ENCODE results near the gene SEC61A1.

SEC61A1 gene

GRCh38 chr3:128012050-128012449 lies 40.2 kb upstream of the SEC61A1 start (continued):
- TF ChIP-seq, protein P1, sequence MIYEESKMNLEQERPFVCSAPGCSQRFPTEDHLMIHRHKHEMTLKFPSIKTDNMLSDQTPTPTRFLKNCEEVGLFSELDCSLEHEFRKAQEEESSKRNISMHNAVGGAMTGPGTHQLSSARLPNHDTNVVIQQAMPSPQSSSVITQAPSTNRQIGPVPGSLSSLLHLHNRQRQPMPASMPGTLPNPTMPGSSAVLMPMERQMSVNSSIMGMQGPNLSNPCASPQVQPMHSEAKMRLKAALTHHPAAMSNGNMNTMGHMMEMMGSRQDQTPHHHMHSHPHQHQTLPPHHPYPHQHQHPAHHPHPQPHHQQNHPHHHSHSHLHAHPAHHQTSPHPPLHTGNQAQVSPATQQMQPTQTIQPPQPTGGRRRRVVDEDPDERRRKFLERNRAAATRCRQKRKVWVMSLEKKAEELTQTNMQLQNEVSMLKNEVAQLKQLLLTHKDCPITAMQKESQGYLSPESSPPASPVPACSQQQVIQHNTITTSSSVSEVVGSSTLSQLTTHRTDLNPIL (CRISPR knock-in tag; IDR thresholded peaks at IDR 0.05; ENCODE audit: low read depth): no peak
- TF ChIP-seq, protein P2, sequence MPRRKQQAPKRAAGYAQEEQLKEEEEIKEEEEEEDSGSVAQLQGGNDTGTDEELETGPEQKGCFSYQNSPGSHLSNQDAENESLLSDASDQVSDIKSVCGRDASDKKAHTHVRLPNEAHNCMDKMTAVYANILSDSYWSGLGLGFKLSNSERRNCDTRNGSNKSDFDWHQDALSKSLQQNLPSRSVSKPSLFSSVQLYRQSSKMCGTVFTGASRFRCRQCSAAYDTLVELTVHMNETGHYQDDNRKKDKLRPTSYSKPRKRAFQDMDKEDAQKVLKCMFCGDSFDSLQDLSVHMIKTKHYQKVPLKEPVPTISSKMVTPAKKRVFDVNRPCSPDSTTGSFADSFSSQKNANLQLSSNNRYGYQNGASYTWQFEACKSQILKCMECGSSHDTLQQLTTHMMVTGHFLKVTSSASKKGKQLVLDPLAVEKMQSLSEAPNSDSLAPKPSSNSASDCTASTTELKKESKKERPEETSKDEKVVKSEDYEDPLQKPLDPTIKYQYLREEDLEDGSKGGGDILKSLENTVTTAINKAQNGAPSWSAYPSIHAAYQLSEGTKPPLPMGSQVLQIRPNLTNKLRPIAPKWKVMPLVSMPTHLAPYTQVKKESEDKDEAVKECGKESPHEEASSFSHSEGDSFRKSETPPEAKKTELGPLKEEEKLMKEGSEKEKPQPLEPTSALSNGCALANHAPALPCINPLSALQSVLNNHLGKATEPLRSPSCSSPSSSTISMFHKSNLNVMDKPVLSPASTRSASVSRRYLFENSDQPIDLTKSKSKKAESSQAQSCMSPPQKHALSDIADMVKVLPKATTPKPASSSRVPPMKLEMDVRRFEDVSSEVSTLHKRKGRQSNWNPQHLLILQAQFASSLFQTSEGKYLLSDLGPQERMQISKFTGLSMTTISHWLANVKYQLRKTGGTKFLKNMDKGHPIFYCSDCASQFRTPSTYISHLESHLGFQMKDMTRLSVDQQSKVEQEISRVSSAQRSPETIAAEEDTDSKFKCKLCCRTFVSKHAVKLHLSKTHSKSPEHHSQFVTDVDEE (CRISPR knock-in tag; IDR thresholded peaks at IDR 0.05): no peak
- TF ChIP-seq ZNF70 (CRISPR knock-in tag; IDR thresholded peaks at IDR 0.05) (no peak), ZNF8 (CRISPR knock-in tag; IDR thresholded peaks at IDR 0.05) (no peak), ESRRG (CRISPR knock-in tag; IDR thresholded peaks at IDR 0.05) (no peak)

DNA sequence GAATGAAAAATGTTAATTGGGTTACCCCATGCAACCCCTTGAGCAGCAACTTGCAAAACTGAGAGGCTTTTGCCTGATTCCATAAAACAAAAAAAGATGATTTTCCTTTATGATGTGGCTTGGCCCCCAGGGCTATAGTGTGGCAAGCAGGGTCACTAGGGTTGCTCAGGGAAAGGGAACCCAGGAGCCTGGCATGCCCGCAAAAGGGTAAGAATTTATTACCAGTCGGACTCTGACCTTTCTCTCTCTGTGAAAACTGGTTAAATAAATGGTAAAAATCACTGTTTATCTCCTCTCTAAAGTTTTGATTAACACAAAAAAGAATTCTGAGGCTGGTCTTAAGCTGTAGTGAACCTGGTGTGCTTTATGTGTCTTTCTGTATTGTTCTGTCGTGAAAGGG lies 37.7 kb upstream of the SEC61A1 start:
- no peak for TF ChIP-seq RARB (CRISPR knock-in tag; IDR thresholded peaks at IDR 0.05)
- no peak for TF ChIP-seq ZFP30 (CRISPR knock-in tag; IDR thresholded peaks at IDR 0.05)
- TF ChIP-seq ZNF565 (CRISPR knock-in tag; conservative IDR thresholded peaks at IDR 0.05; ENCODE audit: low read depth): no peak
- TF ChIP-seq GLIS3 (CRISPR knock-in tag; IDR thresholded peaks at IDR 0.05): no peak
- TF ChIP-seq TOX (CRISPR knock-in tag; IDR thresholded peaks at IDR 0.05; ENCODE audit: borderline replicate concordance): no peak
- no peak for TF ChIP-seq CSDC2 (CRISPR knock-in tag; IDR thresholded peaks at IDR 0.05)
- TF ChIP-seq ESRRG (CRISPR knock-in tag; IDR thresholded peaks at IDR 0.05): no peak
- TF ChIP-seq BACH2 (CRISPR knock-in tag; IDR thresholded peaks at IDR 0.05; ENCODE audit: borderline replicate concordance): no peak
- no peak for TF ChIP-seq ZNF70 (CRISPR knock-in tag; IDR thresholded peaks at IDR 0.05)
- no peak for TF ChIP-seq ARNTL (CRISPR knock-in tag; IDR thresholded peaks at IDR 0.05; ENCODE audit: borderline replicate concordance, low read depth)
- TF ChIP-seq OSR1 (CRISPR knock-in tag; IDR thresholded peaks at IDR 0.05): no peak
- TF ChIP-seq ZC3H10 (CRISPR knock-in tag; IDR thresholded peaks at IDR 0.05): no peak
- no peak for ATAC-seq

DNA sequence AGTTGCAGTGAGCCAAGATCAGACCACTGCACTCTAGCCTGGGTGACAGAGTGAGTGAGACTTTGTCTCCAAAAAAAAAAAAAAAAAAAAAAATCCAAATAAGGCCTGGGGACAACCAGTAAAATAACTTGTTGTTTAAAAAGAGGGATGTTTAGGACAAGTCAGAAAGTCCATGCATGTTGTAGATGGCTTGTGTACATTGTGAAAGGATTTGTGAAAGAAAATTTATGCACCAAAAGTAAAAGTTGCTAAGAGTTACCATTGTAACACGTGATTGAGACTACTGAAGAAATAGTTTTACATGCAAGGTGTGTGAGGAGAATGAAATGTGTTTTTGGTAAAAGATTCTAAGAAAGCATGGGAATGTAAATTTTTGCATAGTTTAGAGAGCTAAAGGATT lies 35.7 kb upstream of the SEC61A1 start:
- ATAC-seq: no peak
- TF ChIP-seq ZNF70 (CRISPR knock-in tag; IDR thresholded peaks at IDR 0.05) (no peak), CSDC2 (CRISPR knock-in tag; IDR thresholded peaks at IDR 0.05) (no peak), PPARA (CRISPR knock-in tag; IDR thresholded peaks at IDR 0.05; ENCODE audit: borderline replicate concordance) (no peak), ZFP30 (CRISPR knock-in tag; IDR thresholded peaks at IDR 0.05) (no peak), RARB (CRISPR knock-in tag; IDR thresholded peaks at IDR 0.05) (no peak), ZFP3 (CRISPR knock-in tag; IDR thresholded peaks at IDR 0.05) (no peak), ZC3H10 (CRISPR knock-in tag; IDR thresholded peaks at IDR 0.05) (no peak), SNAI2 (CRISPR knock-in tag; IDR thresholded peaks at IDR 0.05) (no peak), PATZ1 (CRISPR knock-in tag; IDR thresholded peaks at IDR 0.05; ENCODE audit: borderline replicate concordance) (no peak)
- TF ChIP-seq, protein P1 (CRISPR knock-in tag; IDR thresholded peaks at IDR 0.05; ENCODE audit: low read depth): no peak

- TF ChIP-seq ZNF8 (CRISPR knock-in tag; IDR thresholded peaks at IDR 0.05) (no peak), TCF4 (CRISPR knock-in tag; IDR thresholded peaks at IDR 0.05; ENCODE audit: borderline replicate concordance) (no peak), ZFP30 (CRISPR knock-in tag; IDR thresholded peaks at IDR 0.05) (no peak), TOX (CRISPR knock-in tag; IDR thresholded peaks at IDR 0.05; ENCODE audit: borderline replicate concordance) (no peak)
- ATAC-seq: no peak
These were observed 30.4 kb upstream of the SEC61A1 start for GRCh38 chr3:128021768-128022372.

Data from SK-N-SH treated with all-trans-retinoic acid at 6 μM for 48 hours (cell line).